GM12872 (cell line): ENCODE results near the gene ANKS1A.

Source experiments
- TF ChIP-seq, protein P1 (sequence below): IDR thresholded peaks from 3 replicates; pipeline ENCODE4 v1.5.1; 2011; ENCODE audit warnings: low read depth, mild to moderate bottlenecking, low read length, moderate library complexity; ENCODE audit not compliant: insufficient read depth

The ANKS1A gene

DNA sequence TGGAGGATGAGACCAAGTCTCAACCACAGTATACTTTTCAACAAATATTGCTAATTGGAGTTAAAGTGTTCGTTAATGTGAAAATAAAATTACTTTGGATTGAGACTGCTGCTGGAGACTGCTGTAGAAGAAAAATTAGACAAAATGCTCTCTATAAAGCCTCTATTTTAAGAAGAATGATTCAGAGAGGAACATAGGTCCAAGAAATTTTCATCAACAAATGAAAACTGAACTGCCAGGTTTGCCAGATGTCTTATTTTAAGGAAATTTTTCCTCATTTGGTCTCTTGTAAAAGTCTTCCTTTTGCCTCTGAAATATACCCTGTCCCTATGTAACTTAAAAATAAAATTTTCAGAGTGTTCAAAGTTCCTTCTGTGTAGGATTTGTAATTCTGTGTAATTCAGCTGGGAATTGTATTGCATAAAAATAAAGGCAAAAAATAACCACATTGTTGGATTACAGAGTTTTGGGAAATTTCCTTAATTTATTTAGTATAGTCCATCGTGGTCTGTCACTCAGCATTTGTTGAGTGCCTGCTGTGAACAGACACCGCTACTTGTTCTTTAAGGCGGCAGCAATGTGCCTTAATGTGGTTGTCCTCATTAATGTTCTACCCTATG is 27.4 kb downstream of the ANKS1A start:
- TF ChIP-seq, protein P1, sequence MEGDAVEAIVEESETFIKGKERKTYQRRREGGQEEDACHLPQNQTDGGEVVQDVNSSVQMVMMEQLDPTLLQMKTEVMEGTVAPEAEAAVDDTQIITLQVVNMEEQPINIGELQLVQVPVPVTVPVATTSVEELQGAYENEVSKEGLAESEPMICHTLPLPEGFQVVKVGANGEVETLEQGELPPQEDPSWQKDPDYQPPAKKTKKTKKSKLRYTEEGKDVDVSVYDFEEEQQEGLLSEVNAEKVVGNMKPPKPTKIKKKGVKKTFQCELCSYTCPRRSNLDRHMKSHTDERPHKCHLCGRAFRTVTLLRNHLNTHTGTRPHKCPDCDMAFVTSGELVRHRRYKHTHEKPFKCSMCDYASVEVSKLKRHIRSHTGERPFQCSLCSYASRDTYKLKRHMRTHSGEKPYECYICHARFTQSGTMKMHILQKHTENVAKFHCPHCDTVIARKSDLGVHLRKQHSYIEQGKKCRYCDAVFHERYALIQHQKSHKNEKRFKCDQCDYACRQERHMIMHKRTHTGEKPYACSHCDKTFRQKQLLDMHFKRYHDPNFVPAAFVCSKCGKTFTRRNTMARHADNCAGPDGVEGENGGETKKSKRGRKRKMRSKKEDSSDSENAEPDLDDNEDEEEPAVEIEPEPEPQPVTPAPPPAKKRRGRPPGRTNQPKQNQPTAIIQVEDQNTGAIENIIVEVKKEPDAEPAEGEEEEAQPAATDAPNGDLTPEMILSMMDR: no peak

DNA sequence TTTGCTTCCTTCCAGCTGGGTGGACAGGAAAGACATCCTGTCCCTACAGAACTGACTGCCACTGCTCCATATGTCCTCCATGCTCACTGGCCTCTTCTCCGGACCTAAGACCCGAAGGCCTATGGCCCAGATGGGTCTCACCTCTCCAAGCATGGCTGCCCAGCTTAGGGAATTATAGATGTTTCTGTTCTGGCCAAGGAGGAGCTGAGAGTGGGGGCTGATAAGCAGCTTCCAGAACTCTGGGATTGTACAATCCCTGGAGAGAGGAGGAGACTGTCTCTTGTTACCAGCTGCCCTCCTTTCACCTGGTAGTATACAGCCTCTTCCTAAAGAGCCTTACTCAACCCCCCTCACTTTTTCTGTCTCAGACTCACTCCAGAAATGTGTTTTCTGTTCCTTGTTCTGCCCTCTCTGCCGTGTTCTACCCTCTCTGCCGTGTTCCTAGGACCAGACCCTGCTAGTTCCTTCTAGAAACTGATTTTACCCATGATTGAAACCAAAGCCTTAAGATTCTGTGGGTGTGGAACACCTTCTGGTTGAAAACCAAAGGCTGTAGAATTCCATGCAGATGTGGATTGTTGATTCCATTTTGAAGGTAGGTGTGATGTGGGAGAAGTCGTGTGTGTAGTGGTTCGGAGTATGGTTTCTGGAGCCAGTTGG is 28.7 kb downstream of the ANKS1A start:
- TF ChIP-seq, protein P1: no peak

DNA sequence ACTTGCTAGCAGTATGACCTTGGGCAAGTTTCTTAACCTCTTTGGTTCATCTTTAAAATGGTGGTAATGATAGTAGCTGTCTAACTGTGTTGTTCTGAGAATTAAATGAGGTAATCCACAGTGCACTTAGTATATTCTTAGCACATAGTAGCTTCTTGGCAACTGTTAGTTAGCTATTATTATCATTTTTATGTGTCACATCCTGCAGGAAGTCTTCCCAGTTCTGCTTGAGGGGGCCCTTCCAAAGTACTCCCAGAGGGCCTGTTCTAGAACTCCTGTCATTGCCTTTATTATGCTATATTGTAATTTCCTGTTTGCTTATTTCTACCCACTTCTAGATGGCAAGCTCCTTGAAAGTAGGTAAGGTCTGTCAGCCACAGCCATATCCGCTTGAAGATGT is 30.6 kb downstream of the ANKS1A start:
- TF ChIP-seq, protein P1: no peak

DNA sequence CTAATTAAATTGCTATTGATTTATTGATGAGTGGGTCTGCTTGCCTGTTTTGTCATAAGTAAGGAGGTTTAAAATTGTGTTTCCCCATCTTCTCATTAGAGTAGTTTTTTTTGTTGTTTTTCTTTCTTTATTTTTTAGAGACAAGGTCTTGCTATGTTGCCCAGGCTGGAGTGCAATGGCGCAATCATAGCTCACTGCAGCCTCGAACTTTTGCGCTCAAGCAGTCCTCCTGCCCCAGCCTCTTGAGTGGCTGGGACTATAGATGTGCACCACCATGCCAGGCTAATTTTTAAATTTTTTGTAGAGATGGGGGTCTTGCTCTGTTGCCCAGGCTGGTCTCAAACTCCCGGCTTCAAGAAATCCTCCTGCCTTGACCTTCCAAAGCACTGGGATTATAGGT is 31.0 kb downstream of the ANKS1A start:
- TF ChIP-seq, protein P1: no peak

DNA sequence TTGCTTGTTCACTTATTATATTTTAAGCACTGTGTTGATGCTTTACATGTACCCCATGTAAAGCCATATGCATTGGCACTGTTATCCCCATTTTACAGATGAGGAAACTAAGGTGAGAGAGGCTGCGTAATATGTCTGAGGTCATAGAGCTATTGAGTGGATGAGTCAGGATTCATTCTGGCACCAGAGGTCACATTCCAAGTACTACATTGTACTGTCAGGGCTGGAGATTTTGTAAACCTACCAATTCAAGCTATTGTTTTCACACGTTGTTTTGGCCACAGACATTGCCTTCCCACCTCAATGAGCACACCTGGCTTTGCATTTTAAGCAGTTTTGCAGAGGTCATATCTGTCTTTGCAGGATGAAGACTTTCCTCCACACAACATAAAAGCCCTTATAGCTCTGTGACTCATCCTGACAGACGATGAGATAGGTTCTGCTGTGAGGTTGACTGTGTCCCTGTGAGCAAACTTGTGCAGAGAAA is 33.2 kb downstream of the ANKS1A start:
- TF ChIP-seq, protein P1: no peak

DNA sequence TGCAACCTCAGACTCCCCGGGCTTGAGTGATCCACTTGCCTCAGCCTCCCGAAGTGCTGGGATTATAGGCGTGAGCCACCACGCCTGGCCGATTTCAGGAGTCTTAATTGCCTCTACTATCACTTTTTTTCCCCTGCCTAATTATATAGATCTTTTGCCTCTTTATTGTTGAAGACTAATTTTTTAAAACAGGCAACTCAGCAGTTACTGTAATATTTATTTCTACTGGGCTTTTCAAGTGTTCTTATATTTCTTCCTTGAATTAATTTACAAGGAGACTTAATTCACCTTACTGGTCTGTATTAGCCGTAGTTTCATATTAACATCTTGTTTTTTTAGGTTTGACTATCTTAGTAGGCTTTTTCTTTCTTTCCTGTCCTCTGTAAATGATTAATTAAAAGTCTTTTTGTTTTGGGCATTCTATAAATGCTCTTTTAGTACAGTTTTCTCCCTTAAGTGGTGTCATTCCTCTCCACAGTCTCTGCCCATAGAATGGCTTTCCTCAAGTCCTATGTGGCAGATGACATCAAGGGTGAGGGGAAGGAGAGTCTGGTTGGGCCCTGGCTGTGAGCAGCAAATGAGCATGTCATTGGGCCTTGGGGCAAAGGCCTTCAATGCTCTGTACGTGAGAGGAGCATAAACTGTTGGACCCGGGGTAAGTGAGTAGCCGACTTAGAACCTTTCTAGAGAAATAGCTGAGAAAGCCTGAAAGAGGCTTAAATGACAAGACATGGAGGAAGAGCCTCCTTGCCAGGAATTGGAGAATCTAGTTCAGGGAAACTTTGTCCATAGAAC is 36.0 kb downstream of the ANKS1A start:
- TF ChIP-seq, protein P1: no peak

DNA sequence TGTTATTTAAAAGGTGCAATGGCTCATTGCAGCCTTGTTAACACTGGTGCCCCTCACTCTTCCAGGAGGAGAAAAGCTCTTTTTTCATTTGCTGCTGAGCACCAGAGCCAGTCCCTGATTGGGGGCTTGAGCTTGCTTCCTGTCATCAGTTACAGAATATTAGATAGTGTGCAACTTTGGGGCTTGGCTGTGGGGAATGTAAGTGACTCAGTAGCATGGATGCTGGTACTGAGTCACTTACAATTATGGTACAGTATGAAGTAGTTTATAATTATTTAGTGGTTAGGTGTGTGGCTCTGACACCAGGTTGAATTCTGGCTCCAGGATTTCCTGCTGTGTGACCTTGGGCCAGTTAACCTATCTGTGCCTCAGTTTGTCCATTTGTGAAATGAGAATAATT is 37.6 kb downstream of the ANKS1A start:
- TF ChIP-seq, protein P1: no peak
